Smooth muscle cell (in vitro differentiated cells): Measurements from ENCODE around the gene SIK2. TPM values are rescaled to one million over a fixed set of nuclear protein-coding genes. Genes with fewer than 3 reads are reported as not detected.

Experiments used
- DNase-seq: peaks from one replicate; lab custom pipeline; 2025; ENCODE audit not compliant: unreplicated experiment; lab: John Stamatoyannopoulos, UW
- H2AFZ ChIP-seq: fragments of 200-600 bp; sonication (generic); 2 replicates; pipeline ENCODE4 v1.6.0; 2016; ENCODE audit warnings: antibody characterized with exemption, low read depth, mild to moderate bottlenecking
- H3F3A ChIP-seq: fragments of 200-600 bp; sonication (generic); 2 replicates; pipeline ENCODE4 v1.6.0; 2017; ENCODE audit warnings: antibody characterized with exemption, low read depth
- H3K27ac ChIP-seq: fragments of 200-600 bp; sonication (generic); 2 replicates; pipeline ENCODE4 v1.5.1; 2016; ENCODE audit warnings: low read depth, mild to moderate bottlenecking
- H3K27me3 ChIP-seq: fragments of 200-600 bp; sonication (generic); 2 replicates; pipeline ENCODE4 v1.6.1; 2016; ENCODE audit warnings: low read depth, mild to moderate bottlenecking
- H3K36me3 ChIP-seq: fragments of 200-600 bp; sonication (generic); 2 replicates; pipeline ENCODE4 v1.5.1; 2016; ENCODE audit warnings: low read depth
- H3K4me1 ChIP-seq: fragments of 200-600 bp; sonication (generic); 2 replicates; pipeline ENCODE4 v1.5.1; 2016; ENCODE audit warnings: low read depth
- H3K4me2 ChIP-seq: fragments of 200-600 bp; sonication (generic); 2 replicates; pipeline ENCODE4 v1.6.0; 2016; ENCODE audit warnings: mild to moderate bottlenecking
- H3K4me3 ChIP-seq: fragments of 200-600 bp; sonication (generic); 2 replicates; pipeline ENCODE4 v1.5.1; 2016; ENCODE audit warnings: mild to moderate bottlenecking
- H3K79me2 ChIP-seq: fragments of 200-600 bp; sonication (generic); 2 replicates; pipeline ENCODE4 v1.6.0; 2016; ENCODE audit warnings: low read depth, mild to moderate bottlenecking
- H3K9ac ChIP-seq: fragments of 200-600 bp; sonication (generic); 2 replicates; pipeline ENCODE4 v1.6.0; 2016; ENCODE audit warnings: low read depth
- H3K9me3 ChIP-seq: fragments of 200-600 bp; sonication (generic); replicated peaks from 2 replicates; pipeline ENCODE4 v1.5.1; 2016; ENCODE audit warnings: low read depth
- H4K20me1 ChIP-seq: fragments of 200-600 bp; sonication (generic); 2 replicates; pipeline ENCODE4 v1.6.0; 2016; ENCODE audit warnings: low read depth
- CTCF ChIP-seq: fragments of 200-600 bp; sonication (generic); IDR thresholded peaks from 2 replicates; pipeline ENCODE4 v1.5.1; 2017; ENCODE audit warnings: borderline replicate concordance, mild to moderate bottlenecking, antibody characterized with exemption; ENCODE audit not compliant: insufficient read depth, poor library complexity, severe bottlenecking
- WGBS: methylation state at CpG from one replicate; pipeline ENCODE4 v1.1.7; 2016; ENCODE audit warnings: low lambda C conversion rate; 5-methylcytosine and 5-hydroxymethylcytosine counted together
- polyA plus RNA-seq: library from polyadenylated mRNA; unstranded; fragments of >200 nt; fragmentation: Nextera tagmentation; extraction: Ambion mirVana; gene quantifications from 2 replicates; pipeline ENCODE4 v1.2.1, GENCODE V29; 2016
- total RNA-seq: library from RNA; depleted of rRNA; stranded (reverse); fragments of >200 nt; gene quantifications from 2 replicates; pipeline ENCODE4 v1.2.3, GENCODE V29; 2014

SIK2 gene
- total and polyA plus RNA-seq, 2 experiments from 2014 or later, result 1.9 to 14.1 TPM

GRCh38 chr11:111604392-111605009, 2.3 kb downstream of the SIK2 start:
- H3K9me3 ChIP-seq, result no peaks in the 10 kb centered on the region
- H3K4me2 ChIP-seq, result peak overlapping the region; percentile 84
- peaks cover 69% of the 10 kb centered on the region for H3K79me2 ChIP-seq
- no peaks in the 10 kb centered on the region for H3F3A ChIP-seq
- peak overlapping the region; percentile 97 for H3K4me3 ChIP-seq
- no peak overlapping the region for H2AFZ ChIP-seq
- WGBS, result 24% methylated on average over 9 of the region's 9 CpGs
- TF ChIP-seq CTCF, result peak; percentile 53
- peaks cover 21% of the 10 kb centered on the region for H3K4me1 ChIP-seq
- H3K27ac ChIP-seq, result no peak overlapping the region
- no peak for DNase-seq
- H3K27me3 ChIP-seq, result no peaks in the 10 kb centered on the region
- H3K9ac ChIP-seq, result no peak overlapping the region
- peaks cover 62% of the 10 kb centered on the region for H4K20me1 ChIP-seq
- H3K36me3 ChIP-seq, result no peaks in the 10 kb centered on the region

- Histone ChIP-seq H3K4me2 (no peak overlapping the region), H3K79me2 (peaks cover 81% of the 10 kb centered on the region)
- TF ChIP-seq CTCF, result no peak
Observed at GRCh38 chr11:111605681-111606080, 3.4 kb downstream of the SIK2 start.

GRCh38 chr11:111606986-111607385, 4.7 kb downstream of the SIK2 start:
- Histone ChIP-seq H2AFZ (no peak overlapping the region), H3K9me3 (no peaks in the 10 kb centered on the region), H3K4me1 (peaks cover 18% of the 10 kb centered on the region), H3K4me2 (peak overlapping the region; percentile 46), H3F3A (no peaks in the 10 kb centered on the region), H3K4me3 (no peak overlapping the region), H3K27ac (peak overlapping the region; percentile 23), H3K79me2 (peaks cover 88% of the 10 kb centered on the region), H4K20me1 (peaks cover 86% of the 10 kb centered on the region), H3K9ac (peak overlapping the region; percentile 31), H3K27me3 (no peaks in the 10 kb centered on the region), H3K36me3 (no peaks in the 10 kb centered on the region)
- no peak for TF ChIP-seq CTCF
- no peak for DNase-seq

More at GRCh38 chr11:111605681-111606080, 3.4 kb downstream of the SIK2 start:
- Histone ChIP-seq H3K9me3 (no peaks in the 10 kb centered on the region), H2AFZ (no peak overlapping the region), H3K4me3 (no peak overlapping the region), H3K36me3 (no peaks in the 10 kb centered on the region), H3K27ac (no peak overlapping the region), H3K9ac (no peak overlapping the region), H3F3A (no peaks in the 10 kb centered on the region), H3K4me1 (peaks cover 21% of the 10 kb centered on the region), H3K27me3 (no peaks in the 10 kb centered on the region), H4K20me1 (peaks cover 74% of the 10 kb centered on the region)
- WGBS, result 89% methylated on average over 4 of the region's 4 CpGs
- no peak for DNase-seq

GRCh38 chr11:111607751-111608150, 5.5 kb downstream of the SIK2 start:
- Histone ChIP-seq H3K4me3 (no peak overlapping the region), H3F3A (no peaks in the 10 kb centered on the region), H3K27me3 (no peaks in the 10 kb centered on the region), H2AFZ (no peak overlapping the region), H3K9me3 (no peaks in the 10 kb centered on the region), H3K27ac (no peak overlapping the region), H3K79me2 (peaks cover 92% of the 10 kb centered on the region), H4K20me1 (peaks cover 93% of the 10 kb centered on the region), H3K9ac (no peak overlapping the region), H3K4me2 (no peak overlapping the region), H3K36me3 (no peaks in the 10 kb centered on the region), H3K4me1 (peaks cover 18% of the 10 kb centered on the region)
- WGBS, result 94% methylated on average over 3 of the region's 3 CpGs
- TF ChIP-seq CTCF, result no peak
- DNase-seq, result no peak
